SU-DHL-6 (cell line): Measurements from ENCODE around the gene FAM98B.
"Not testable (repeated sequence)": the region's sequence is repeated elsewhere in the genome, so short reads cannot be mapped to it uniquely, and the experiment has no call there.

Experiments
- H2AFZ ChIP-seq: fragments of 200-600 bp; sonication (generic); 2 replicates; pipeline ENCODE4 v1.6.1; 2014; ENCODE audit warnings: low read depth, mild to moderate bottlenecking, moderate library complexity, mixed read lengths, antibody characterized with exemption, low read length; ENCODE audit not compliant: severe bottlenecking
- H3F3A ChIP-seq: fragments of 200-600 bp; shearing (Covaris generic); 2 replicates; pipeline ENCODE4 v1.6.0; 2016; ENCODE audit warnings: antibody characterized with exemption, mild to moderate bottlenecking; ENCODE audit not compliant: insufficient read depth
- H3K27ac ChIP-seq: fragments of 200-600 bp; sonication (generic); 2 replicates; pipeline ENCODE4 v1.5.1; 2016; ENCODE audit warnings: low read depth, mild to moderate bottlenecking, low read length, moderate library complexity, mixed read lengths
- H3K27me3 ChIP-seq: fragments of 200-600 bp; sonication (generic), shearing (Covaris generic); 2 replicates; pipeline ENCODE4 v1.6.0; 2014; ENCODE audit warnings: mild to moderate bottlenecking, low read length
- H3K36me3 ChIP-seq: fragments of 200-600 bp; sonication (generic); 2 replicates; pipeline ENCODE4 v1.6.1; 2014; ENCODE audit warnings: mild to moderate bottlenecking, low read length, mixed read lengths
- H3K4me2 ChIP-seq: fragments of 300-600, 200-600 bp; shearing (Covaris generic), sonication (generic); 2 replicates; pipeline ENCODE4 v1.6.0; 2014; ENCODE audit warnings: low read length, low read depth, mild to moderate bottlenecking; ENCODE audit not compliant: poor library complexity, severe bottlenecking
- H3K4me3 ChIP-seq: fragments of 200-600 bp; sonication (generic); 2 replicates; pipeline ENCODE4 v1.5.1; 2014; ENCODE audit warnings: antibody characterized with exemption, low read length, mild to moderate bottlenecking, mixed read lengths; ENCODE audit not compliant: insufficient read depth, poor library complexity, severe bottlenecking
- H3K79me2 ChIP-seq: fragments of 200-600 bp; sonication (generic); 2 replicates; pipeline ENCODE4 v1.6.1; 2014; ENCODE audit warnings: mild to moderate bottlenecking, low read length, moderate library complexity; ENCODE audit not compliant: insufficient read depth
- H3K9ac ChIP-seq: fragments of 200-600 bp; sonication (generic); 2 replicates; pipeline ENCODE4 v1.7.0; 2014; ENCODE audit warnings: mild to moderate bottlenecking, low read length
- H3K9me2 ChIP-seq: fragments of 200-600 bp; sonication (generic); replicated peaks from 2 replicates; pipeline ENCODE4 v1.6.1; 2014; ENCODE audit warnings: low read length; ENCODE audit not compliant: insufficient read depth
- H3K9me3 ChIP-seq: fragments of 200-600 bp; sonication (generic); 2 replicates; pipeline ENCODE4 v1.6.1; 2014; ENCODE audit warnings: low read length, mixed read lengths; ENCODE audit not compliant: insufficient read depth
- H4K20me1 ChIP-seq: fragments of 200-600 bp; sonication (generic); 2 replicates; pipeline ENCODE4 v1.6.1; 2014; ENCODE audit warnings: low read depth, mild to moderate bottlenecking, antibody characterized with exemption, low read length, moderate library complexity, mixed read lengths
- EZH2phosphoT487 ChIP-seq: fragments of 200-600 bp; sonication (generic), shearing (Covaris generic); conservative IDR thresholded peaks from 2 replicates; pipeline ENCODE4 v1.6.1; 2018; ENCODE audit warnings: mild to moderate bottlenecking, antibody characterized with exemption, low read length, moderate library complexity, mixed read lengths
- TF ChIP-seq, protein P1 (sequence below): fragments of 200-600 bp; sonication (generic); IDR thresholded peaks from one replicate; pipeline ENCODE4 v1.5.1; 2017; ENCODE audit warnings: antibody characterized with exemption, mild to moderate bottlenecking, low read length, moderate library complexity; ENCODE audit not compliant: insufficient read depth, poor library complexity, severe bottlenecking

The FAM98B gene

DNA sequence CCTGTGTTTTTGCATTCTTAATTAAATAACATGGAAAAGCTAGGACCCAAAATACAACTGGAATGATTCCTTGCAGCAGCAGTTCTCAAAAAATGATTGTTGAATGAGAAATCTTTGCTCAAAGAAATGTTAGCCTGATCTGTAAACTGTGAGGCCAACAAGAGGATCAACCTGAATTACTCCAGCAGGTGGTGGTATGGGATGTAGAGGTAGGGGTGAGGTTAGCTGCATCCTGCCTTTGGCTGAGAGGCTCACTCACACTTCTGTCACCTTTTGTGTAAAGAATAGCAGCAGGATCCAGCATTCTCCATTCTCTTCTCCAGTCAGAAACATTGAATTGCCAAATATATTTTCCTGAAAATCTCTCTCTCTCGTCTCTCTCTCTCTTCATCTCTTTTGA is 26.5 kb upstream of the FAM98B start:
- no peaks in the 10 kb centered on the region for H3K79me2 ChIP-seq
- no peak overlapping the region for H3K4me2 ChIP-seq
- no peaks in the 10 kb centered on the region for H3K27me3 ChIP-seq
- H3K9me2 ChIP-seq = no peaks in the 10 kb centered on the region
- no peaks in the 10 kb centered on the region for H3F3A ChIP-seq
- no peak for TF ChIP-seq EZH2phosphoT487
- TF ChIP-seq, protein P1, sequence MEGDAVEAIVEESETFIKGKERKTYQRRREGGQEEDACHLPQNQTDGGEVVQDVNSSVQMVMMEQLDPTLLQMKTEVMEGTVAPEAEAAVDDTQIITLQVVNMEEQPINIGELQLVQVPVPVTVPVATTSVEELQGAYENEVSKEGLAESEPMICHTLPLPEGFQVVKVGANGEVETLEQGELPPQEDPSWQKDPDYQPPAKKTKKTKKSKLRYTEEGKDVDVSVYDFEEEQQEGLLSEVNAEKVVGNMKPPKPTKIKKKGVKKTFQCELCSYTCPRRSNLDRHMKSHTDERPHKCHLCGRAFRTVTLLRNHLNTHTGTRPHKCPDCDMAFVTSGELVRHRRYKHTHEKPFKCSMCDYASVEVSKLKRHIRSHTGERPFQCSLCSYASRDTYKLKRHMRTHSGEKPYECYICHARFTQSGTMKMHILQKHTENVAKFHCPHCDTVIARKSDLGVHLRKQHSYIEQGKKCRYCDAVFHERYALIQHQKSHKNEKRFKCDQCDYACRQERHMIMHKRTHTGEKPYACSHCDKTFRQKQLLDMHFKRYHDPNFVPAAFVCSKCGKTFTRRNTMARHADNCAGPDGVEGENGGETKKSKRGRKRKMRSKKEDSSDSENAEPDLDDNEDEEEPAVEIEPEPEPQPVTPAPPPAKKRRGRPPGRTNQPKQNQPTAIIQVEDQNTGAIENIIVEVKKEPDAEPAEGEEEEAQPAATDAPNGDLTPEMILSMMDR = no peak
- no peaks in the 10 kb centered on the region for H4K20me1 ChIP-seq
- no peak overlapping the region for H3K27ac ChIP-seq
- H3K9ac ChIP-seq = no peak overlapping the region
- no peaks in the 10 kb centered on the region for H3K36me3 ChIP-seq
- H3K4me3 ChIP-seq = no peak overlapping the region
- no peaks in the 10 kb centered on the region for H3K9me3 ChIP-seq
- H2AFZ ChIP-seq = no peak overlapping the region

DNA sequence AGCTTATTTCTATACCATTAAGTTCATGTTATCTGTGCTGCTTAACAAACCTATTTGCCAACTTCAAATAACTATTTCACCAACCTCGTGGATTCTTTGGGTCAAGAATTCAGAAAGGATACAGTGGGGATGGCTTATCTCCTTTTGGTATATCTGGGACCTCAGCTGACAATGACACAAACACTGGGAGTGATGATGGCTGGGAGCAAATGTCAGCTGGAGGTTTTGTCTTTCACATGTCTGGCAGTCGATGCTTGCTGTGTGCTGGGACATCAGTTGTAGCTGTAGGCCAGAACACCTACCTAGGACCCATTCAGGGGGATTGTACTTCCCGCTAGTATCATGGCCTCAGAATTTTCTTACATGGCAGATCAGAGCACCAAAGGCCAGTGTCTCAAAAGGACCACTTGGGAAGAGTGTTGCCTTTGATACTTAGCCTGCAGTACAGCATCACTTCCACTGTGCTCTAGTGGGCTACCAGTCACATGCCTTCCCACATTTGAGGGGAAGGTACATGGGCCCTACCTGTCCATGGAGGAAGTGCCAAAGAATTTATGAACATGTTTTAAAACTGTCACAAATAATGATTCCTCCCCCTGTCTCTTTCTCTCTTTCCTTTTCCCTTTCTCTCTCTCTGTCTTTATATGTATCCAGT is 23.7 kb upstream of the FAM98B start:
- Histone ChIP-seq H3K27me3 (no peaks in the 10 kb centered on the region), H3K79me2 (no peaks in the 10 kb centered on the region), H3K36me3 (no peaks in the 10 kb centered on the region), H3K4me2 (no peak overlapping the region), H3K27ac (no peak overlapping the region), H4K20me1 (no peaks in the 10 kb centered on the region), H3K4me3 (no peak overlapping the region), H3F3A (no peaks in the 10 kb centered on the region), H2AFZ (no peak overlapping the region), H3K9ac (no peak overlapping the region), H3K9me2 (no peaks in the 10 kb centered on the region), H3K9me3 (no peaks in the 10 kb centered on the region)
- TF ChIP-seq EZH2phosphoT487 = no peak
- TF ChIP-seq, protein P1 = no peak

DNA sequence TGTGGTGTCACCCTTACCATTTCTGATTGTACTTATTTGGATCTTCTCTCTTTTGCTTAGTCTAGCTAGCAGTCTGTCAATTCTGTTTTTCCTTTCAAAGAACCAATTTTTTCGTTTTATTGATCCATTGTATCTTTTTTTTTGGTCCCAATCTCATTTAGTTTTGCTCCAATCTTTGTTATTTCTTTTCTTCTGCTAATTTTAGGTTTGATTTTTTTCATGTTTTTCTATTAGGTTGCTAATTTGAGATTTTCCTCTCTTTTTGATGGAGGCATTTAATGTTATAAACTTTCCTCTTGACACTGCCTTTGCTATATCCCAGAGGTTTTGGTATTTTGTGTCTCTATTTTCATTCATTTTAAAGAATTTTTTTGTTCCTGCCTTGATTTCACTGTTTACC is 16.9 kb upstream of the FAM98B start:
- Histone ChIP-seq H3K36me3 (no peaks in the 10 kb centered on the region), H3K9me3 (no peaks in the 10 kb centered on the region), H3K27ac (no peak overlapping the region), H3K4me2 (no peak overlapping the region), H3K4me3 (no peak overlapping the region), H3K9ac (no peak overlapping the region), H4K20me1 (no peaks in the 10 kb centered on the region), H3K9me2 (no peaks in the 10 kb centered on the region), H3K79me2 (no peaks in the 10 kb centered on the region), H3K27me3 (no peaks in the 10 kb centered on the region), H3F3A (no peaks in the 10 kb centered on the region), H2AFZ (no peak overlapping the region)
- TF ChIP-seq EZH2phosphoT487 = no peak
- TF ChIP-seq, protein P1 = no peak

DNA sequence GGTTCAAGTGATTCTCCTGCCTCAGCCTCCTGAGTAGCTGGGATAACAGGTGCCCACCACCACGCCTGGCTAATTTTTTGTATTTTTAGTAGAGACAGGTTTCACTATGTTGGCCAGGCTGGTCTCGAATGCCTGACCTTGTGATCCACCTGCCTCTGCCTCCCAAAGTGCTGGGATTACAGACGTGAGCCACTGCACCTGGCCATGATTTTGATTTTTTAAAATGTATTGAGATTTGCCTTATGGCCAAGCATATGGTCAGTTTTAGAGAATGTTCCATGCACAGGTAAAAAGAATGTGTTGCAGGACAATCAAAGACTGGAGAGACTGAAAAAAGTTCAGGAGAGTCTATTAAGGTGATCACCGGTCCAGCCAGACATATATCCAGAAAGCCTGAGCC is 16.3 kb upstream of the FAM98B start:
- H3K9me3 ChIP-seq, H3F3A ChIP-seq, H3K4me3 ChIP-seq, H3K27ac ChIP-seq, H3K9me2 ChIP-seq, H3K79me2 ChIP-seq, H3K36me3 ChIP-seq, H2AFZ ChIP-seq, H3K27me3 ChIP-seq, H3K4me2 ChIP-seq, H3K9ac ChIP-seq, H4K20me1 ChIP-seq: not testable (repeated sequence)
